SK-N-SH (cell line): Measurements from ENCODE around the gene PSMC3. TPM values are rescaled to one million over a fixed set of nuclear protein-coding genes. Genes with fewer than 3 reads are reported as not detected.

Source experiments
- CTCF ChIA-PET: fragments of 300-600, 350-600 bp; formaldehyde crosslinking; extraction: SDS; loops from one replicate; lab custom pipeline; 2021; lab: Yijun Ruan, JAX
- POLR2A ChIA-PET: fragments of 350-600 bp; sonication (Branson Sonifier 250); formaldehyde crosslinking; extraction: SDS; loops from one replicate; lab custom pipeline; 2020; ENCODE audit warnings: antibody characterized with exemption, inconsistent platforms; lab: Yijun Ruan, JAX
- DNase-seq: peaks from one replicate; pipeline ENCODE4 v3.0.0; 2012
- H2AFZ ChIP-seq: fragments of 200-600 bp; sonication (generic); 2 replicates; pipeline ENCODE4 v1.8.1; 2016; ENCODE audit warnings: antibody characterized with exemption, mild to moderate bottlenecking, low read depth
- H3F3A ChIP-seq: fragments of 200-600 bp; sonication (generic); replicated peaks from 2 replicates; pipeline ENCODE3; 2016; ENCODE audit warnings: antibody characterized with exemption, mild to moderate bottlenecking; ENCODE audit not compliant: insufficient read depth
- H3K27ac ChIP-seq, 2 experiments: fragments of 200-500 bp in 1 of 2; fragments of 200-600 bp in 1 of 2; sonication (Bioruptor generic) in 1 of 2; sonication (generic), shearing (Covaris generic) in 1 of 2; 2 replicates each; pipeline versions ENCODE4 v1.5.1 to v1.6.1; 2014 to 2016; ENCODE audit warnings: low read depth in 2 of 2, inconsistent platforms in 1 of 2, low read length in 1 of 2, mild to moderate bottlenecking in 1 of 2, mixed read lengths in 1 of 2
- H3K27me3 ChIP-seq: fragments of 200-600 bp; sonication (generic), shearing (Covaris generic); 2 replicates; pipeline ENCODE4 v1.6.1; 2016; ENCODE audit warnings: mixed run types; ENCODE audit not compliant: insufficient read depth
- H3K36me3 ChIP-seq, 2 experiments: fragments of 200-500 bp in 1 of 2; fragments of 200-600 bp in 1 of 2; sonication (Bioruptor generic) in 1 of 2; sonication (generic) in 1 of 2; replicated peaks in 1 of 2; 2 replicates each; pipeline versions ENCODE3 to v1.5.1; 2014 to 2016; ENCODE audit warnings: low read length in 1 of 2, mild to moderate bottlenecking in 1 of 2; ENCODE audit not compliant: insufficient read depth in 2 of 2, control insufficient read depth in 1 of 2
- H3K4me1 ChIP-seq, 2 experiments: fragments of 200-500 bp in 1 of 2; fragments of 200-600 bp in 1 of 2; sonication (Bioruptor generic) in 1 of 2; sonication (generic), shearing (Covaris generic) in 1 of 2; 2 replicates each; pipeline versions ENCODE4 v1.5.1 to v1.6.1; 2014 to 2016; ENCODE audit warnings: low read depth in 1 of 2, low read length in 1 of 2, mixed run types in 1 of 2; ENCODE audit not compliant: insufficient read depth in 2 of 2, control insufficient read depth in 1 of 2
- H3K4me2 ChIP-seq: fragments of 200-600 bp; sonication (generic), shearing (Covaris generic); 2 replicates; pipeline ENCODE4 v1.6.1; 2017; ENCODE audit warnings: mixed run types
- H3K4me3 ChIP-seq, 2 experiments: fragments of 200-500 bp in 1 of 2; fragments of 200-600 bp in 1 of 2; sonication (Bioruptor generic) in 1 of 2; sonication (generic), shearing (Covaris generic) in 1 of 2; 2 replicates each; pipeline versions ENCODE4 v1.5.1 to v1.8.1; 2014 to 2016; ENCODE audit warnings: low read depth in 2 of 2, inconsistent platforms in 1 of 2, low read length in 1 of 2, mild to moderate bottlenecking in 1 of 2, mixed read lengths in 1 of 2, moderate library complexity in 1 of 2
- H3K79me2 ChIP-seq: fragments of 200-600 bp; sonication (generic); 2 replicates; pipeline ENCODE4 v1.8.1; 2017; ENCODE audit warnings: mild to moderate bottlenecking; ENCODE audit not compliant: insufficient read depth
- H3K9ac ChIP-seq: fragments of 200-600 bp; sonication (generic); 2 replicates; pipeline ENCODE4 v1.6.1; 2017; ENCODE audit warnings: mixed run types
- H3K9me2 ChIP-seq: fragments of 200-600 bp; sonication (generic); 2 replicates; pipeline ENCODE4 v1.6.1; 2017; ENCODE audit warnings: mixed run types
- H3K9me3 ChIP-seq: fragments of 200-600 bp; sonication (generic); 2 replicates; pipeline ENCODE4 v1.6.1; 2017; ENCODE audit warnings: mixed run types, mild to moderate bottlenecking, moderate library complexity
- H4K20me1 ChIP-seq: fragments of 200-600 bp; sonication (generic); 2 replicates; pipeline ENCODE4 v1.6.1; 2017; ENCODE audit warnings: mild to moderate bottlenecking, mixed run types; ENCODE audit not compliant: insufficient read depth
- ELF1 ChIP-seq: IDR thresholded peaks from 2 replicates; pipeline ENCODE4 v1.4.0; 2012
- EP300 ChIP-seq, 2 experiments: IDR thresholded peaks; 2 replicates each; pipeline versions ENCODE4 v1.4.0 to v1.6.1; 2012; ENCODE audit warnings: borderline replicate concordance in 1 of 2, low read depth in 1 of 2, low read length in 1 of 2
- EZH2phosphoT487 ChIP-seq: fragments of 200-600 bp; sonication (generic); IDR thresholded peaks from 2 replicates; pipeline ENCODE4 v1.6.1; 2017; ENCODE audit warnings: low read depth, mixed run types, mild to moderate bottlenecking, antibody characterized with exemption, moderate library complexity, borderline replicate concordance
- FOXM1 ChIP-seq: IDR thresholded peaks from 2 replicates; pipeline ENCODE4 v1.4.0; 2012; ENCODE audit warnings: low read depth, mild to moderate bottlenecking
- GABPA ChIP-seq: IDR thresholded peaks from 2 replicates; pipeline ENCODE4 v1.4.0; 2012; ENCODE audit warnings: low read depth, mild to moderate bottlenecking
- GATA2 ChIP-seq: sonication (generic); formaldehyde crosslinking; IDR thresholded peaks from 2 replicates; pipeline ENCODE4 v1.5.0; 2020; ENCODE audit warnings: mild to moderate bottlenecking, missing genetic modification reagents
- MEF2A ChIP-seq: IDR thresholded peaks from 2 replicates; pipeline ENCODE4 v1.4.0; 2012; ENCODE audit warnings: low read depth, borderline replicate concordance
- MXI1 ChIP-seq: IDR thresholded peaks from 2 replicates; pipeline ENCODE4 v1.6.1; 2012; ENCODE audit warnings: mild to moderate bottlenecking, low read depth, low read length, improper control_type of control experiment
- RFX5 ChIP-seq: IDR thresholded peaks from 2 replicates; pipeline ENCODE4 v1.6.1; 2012; ENCODE audit warnings: mild to moderate bottlenecking, improper control_type of control experiment, low read length
- RXRA ChIP-seq: IDR thresholded peaks from 2 replicates; pipeline ENCODE4 v1.4.0; 2012; ENCODE audit warnings: low read depth, mild to moderate bottlenecking, borderline replicate concordance
- SMC3 ChIP-seq: IDR thresholded peaks from 2 replicates; pipeline ENCODE4 v1.6.1; 2012; ENCODE audit warnings: low read depth, low read length, improper control_type of control experiment
- TAF1 ChIP-seq: IDR thresholded peaks from 2 replicates; pipeline ENCODE4 v1.6.1; 2012; ENCODE audit warnings: low read depth, mild to moderate bottlenecking, low read length, moderate library complexity, borderline replicate concordance
- TEAD4 ChIP-seq: IDR thresholded peaks from 2 replicates; pipeline ENCODE4 v1.4.0; 2012; ENCODE audit warnings: mild to moderate bottlenecking, borderline replicate concordance; ENCODE audit not compliant: insufficient read depth
- USF2 ChIP-seq: fragments of 150-350 bp; IDR thresholded peaks from 2 replicates; pipeline ENCODE4 v1.6.1; 2017; ENCODE audit warnings: antibody characterized with exemption, low read length, low read depth, borderline replicate concordance
- ZBTB33 ChIP-seq: IDR thresholded peaks from 2 replicates; pipeline ENCODE4 v1.4.0; 2012; ENCODE audit warnings: low read depth, borderline replicate concordance
- WGBS: methylation state at CpG from one replicate; pipeline ENCODE4 v1.1.6; 2017; ENCODE audit warnings: low lambda C conversion rate; 5-methylcytosine and 5-hydroxymethylcytosine counted together
- polyA plus RNA-seq, 3 experiments: library from polyadenylated mRNA; depleted of rRNA; stranded (reverse); fragments of >200 nt; gene quantifications; 2 replicates each; pipeline ENCODE4 v1.2.3, GENCODE V29; 2012
- TF ChIP-seq, protein P1 (sequence below): IDR thresholded peaks from 2 replicates; pipeline ENCODE4 v1.6.1; 2012; ENCODE audit warnings: mild to moderate bottlenecking, low read depth, low read length, moderate library complexity
- TF ChIP-seq, protein P2 (sequence below): IDR thresholded peaks from 2 replicates; pipeline ENCODE4 v1.4.0; 2012; ENCODE audit warnings: low read depth, borderline replicate concordance
- TF ChIP-seq, protein P3 (sequence below): fragments of 150-350 bp; IDR thresholded peaks from 2 replicates; pipeline ENCODE4 v1.6.1; 2016; ENCODE audit warnings: mild to moderate bottlenecking, low read depth, low read length

PSMC3 gene
- polyA plus RNA-seq, 1 of the 3 experiments (the other 2 are of a cell fraction) = 184 TPM

- no peaks in the 10 kb centered on the region for H3K9me2 ChIP-seq
- TF ChIP-seq USF2 = no peak
- no peak for TF ChIP-seq FOXM1
- TF ChIP-seq SMC3 = no peak
- no peak for TF ChIP-seq ZBTB33
- TF ChIP-seq, protein P1, sequence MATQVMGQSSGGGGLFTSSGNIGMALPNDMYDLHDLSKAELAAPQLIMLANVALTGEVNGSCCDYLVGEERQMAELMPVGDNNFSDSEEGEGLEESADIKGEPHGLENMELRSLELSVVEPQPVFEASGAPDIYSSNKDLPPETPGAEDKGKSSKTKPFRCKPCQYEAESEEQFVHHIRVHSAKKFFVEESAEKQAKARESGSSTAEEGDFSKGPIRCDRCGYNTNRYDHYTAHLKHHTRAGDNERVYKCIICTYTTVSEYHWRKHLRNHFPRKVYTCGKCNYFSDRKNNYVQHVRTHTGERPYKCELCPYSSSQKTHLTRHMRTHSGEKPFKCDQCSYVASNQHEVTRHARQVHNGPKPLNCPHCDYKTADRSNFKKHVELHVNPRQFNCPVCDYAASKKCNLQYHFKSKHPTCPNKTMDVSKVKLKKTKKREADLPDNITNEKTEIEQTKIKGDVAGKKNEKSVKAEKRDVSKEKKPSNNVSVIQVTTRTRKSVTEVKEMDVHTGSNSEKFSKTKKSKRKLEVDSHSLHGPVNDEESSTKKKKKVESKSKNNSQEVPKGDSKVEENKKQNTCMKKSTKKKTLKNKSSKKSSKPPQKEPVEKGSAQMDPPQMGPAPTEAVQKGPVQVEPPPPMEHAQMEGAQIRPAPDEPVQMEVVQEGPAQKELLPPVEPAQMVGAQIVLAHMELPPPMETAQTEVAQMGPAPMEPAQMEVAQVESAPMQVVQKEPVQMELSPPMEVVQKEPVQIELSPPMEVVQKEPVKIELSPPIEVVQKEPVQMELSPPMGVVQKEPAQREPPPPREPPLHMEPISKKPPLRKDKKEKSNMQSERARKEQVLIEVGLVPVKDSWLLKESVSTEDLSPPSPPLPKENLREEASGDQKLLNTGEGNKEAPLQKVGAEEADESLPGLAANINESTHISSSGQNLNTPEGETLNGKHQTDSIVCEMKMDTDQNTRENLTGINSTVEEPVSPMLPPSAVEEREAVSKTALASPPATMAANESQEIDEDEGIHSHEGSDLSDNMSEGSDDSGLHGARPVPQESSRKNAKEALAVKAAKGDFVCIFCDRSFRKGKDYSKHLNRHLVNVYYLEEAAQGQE = no peak
- no peak for TF ChIP-seq ELF1
- TF ChIP-seq, protein P2, sequence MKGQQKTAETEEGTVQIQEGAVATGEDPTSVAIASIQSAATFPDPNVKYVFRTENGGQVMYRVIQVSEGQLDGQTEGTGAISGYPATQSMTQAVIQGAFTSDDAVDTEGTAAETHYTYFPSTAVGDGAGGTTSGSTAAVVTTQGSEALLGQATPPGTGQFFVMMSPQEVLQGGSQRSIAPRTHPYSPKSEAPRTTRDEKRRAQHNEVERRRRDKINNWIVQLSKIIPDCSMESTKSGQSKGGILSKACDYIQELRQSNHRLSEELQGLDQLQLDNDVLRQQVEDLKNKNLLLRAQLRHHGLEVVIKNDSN = no peak
- TF ChIP-seq, protein P3, sequence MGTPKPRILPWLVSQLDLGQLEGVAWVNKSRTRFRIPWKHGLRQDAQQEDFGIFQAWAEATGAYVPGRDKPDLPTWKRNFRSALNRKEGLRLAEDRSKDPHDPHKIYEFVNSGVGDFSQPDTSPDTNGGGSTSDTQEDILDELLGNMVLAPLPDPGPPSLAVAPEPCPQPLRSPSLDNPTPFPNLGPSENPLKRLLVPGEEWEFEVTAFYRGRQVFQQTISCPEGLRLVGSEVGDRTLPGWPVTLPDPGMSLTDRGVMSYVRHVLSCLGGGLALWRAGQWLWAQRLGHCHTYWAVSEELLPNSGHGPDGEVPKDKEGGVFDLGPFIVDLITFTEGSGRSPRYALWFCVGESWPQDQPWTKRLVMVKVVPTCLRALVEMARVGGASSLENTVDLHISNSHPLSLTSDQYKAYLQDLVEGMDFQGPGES = no peak
- TF ChIP-seq EZH2phosphoT487 = no peak
- TF ChIP-seq GABPA = no peak
- TF ChIP-seq MEF2A = no peak
- TF ChIP-seq GATA2 (CRISPR knock-in tag) = no peak
- no peak for TF ChIP-seq TEAD4
- no peak for TF ChIP-seq RFX5
- no peak for TF ChIP-seq MXI1
- TF ChIP-seq RXRA = no peak
- no peak for TF ChIP-seq EP300 (IDR thresholded peaks at IDR 0.05; ENCODE audit: borderline replicate concordance in 1 of 2, low read depth in 1 of 2, low read length in 1 of 2)
- TF ChIP-seq TAF1 = no peak
- H3K9ac ChIP-seq = no peak overlapping the region
- no peaks in the 10 kb centered on the region for H3F3A ChIP-seq
- no peaks in the 10 kb centered on the region for H4K20me1 ChIP-seq
- no peak overlapping the region for H3K4me2 ChIP-seq
- no peak overlapping the region for H2AFZ ChIP-seq
- WGBS = 92% methylated on average over 15 of the region's 16 CpGs
- peaks cover 0 to 4% of the 10 kb centered on the region in 2 experiments; a peak in 1 of 4 replicates for H3K4me1 ChIP-seq
- ChIA-PET POLR2A (no interaction called here), CTCF (interaction anchor here (2.0 to 7.9 kb wide), 3 partner anchors 13 to 20 kb away, joined by 5 to 78 read pairs (median 22); no protein-coding TSS in a partner anchor)
- no peaks in the 10 kb centered on the region for H3K9me3 ChIP-seq
- H3K4me3 ChIP-seq = no peak overlapping the region
- H3K27me3 ChIP-seq = no peaks in the 10 kb centered on the region
- H3K79me2 ChIP-seq = no peaks in the 10 kb centered on the region
- peak; percentile 15 for DNase-seq
- no peaks in the 10 kb centered on the region for H3K36me3 ChIP-seq
- no peak overlapping the region for H3K27ac ChIP-seq
Measured at GRCh38 chr11:47391711-47392432, 34.4 kb downstream of the PSMC3 start.
